Tibial nerve (tissue), 4 donors: ENCODE results near the gene HOXD13.

Source experiments
- CTCF ChIP-seq, 5 experiments: fragments of 200-600 bp in 3 of 5; fragments of 450-650 bp in 2 of 5; sonication (generic) in 3 of 5; IDR thresholded peaks; one replicate each; pipeline ENCODE4 v1.5.1; 2016 to 2019; ENCODE audit warnings: antibody characterized with exemption in 5 of 5, mild to moderate bottlenecking in 3 of 5, moderate library complexity in 2 of 5
- EP300 ChIP-seq, 2 donors: sonication (generic); formaldehyde crosslinking; IDR thresholded peaks; one replicate each; pipeline ENCODE4 v1.6.1; 2017; ENCODE audit warnings: antibody characterized with exemption in 2 of 2, mild to moderate bottlenecking in 1 of 2
- POLR2A ChIP-seq, 2 donors: fragments of 450-650 bp; IDR thresholded peaks; one replicate each; pipeline ENCODE4 v1.6.1; 2017; ENCODE audit warnings: antibody characterized with exemption in 2 of 2, mild to moderate bottlenecking in 2 of 2, moderate library complexity in 2 of 2

- TF ChIP-seq CTCF (IDR thresholded peaks at IDR 0.05) (no peak), POLR2A (IDR thresholded peaks at IDR 0.05) (no peak), EP300 (IDR thresholded peaks at IDR 0.05) (no peak)
Observed at GRCh38 chr2:176090862-176091261, 1.7 kb upstream of the HOXD13 start.
